ES-I3 (cell line): ENCODE measurements around the gene NECTIN4.

Source experiments
- H3K36me3 ChIP-seq: 2 replicates; pipeline ENCODE4 v1.6.1; 2013; ENCODE audit warnings: mild to moderate bottlenecking, low read length, control low read depth, moderate library complexity; ENCODE audit not compliant: insufficient read depth
- H3K4me1 ChIP-seq: 2 replicates; pipeline ENCODE4 v1.6.1; 2013; ENCODE audit warnings: mild to moderate bottlenecking, control low read depth, low read length; ENCODE audit not compliant: insufficient read depth
- H3K9ac ChIP-seq: 2 replicates; pipeline ENCODE4 v1.6.1; 2013; ENCODE audit warnings: low read depth, mild to moderate bottlenecking, low read length, moderate library complexity
- H3K9me3 ChIP-seq: 2 replicates; pipeline ENCODE4 v1.6.1; 2013; ENCODE audit warnings: mild to moderate bottlenecking, low read length, moderate library complexity; ENCODE audit not compliant: control insufficient read depth, insufficient read depth

NECTIN4 gene

GRCh38 chr1:161096015-161096414, 6.7 kb upstream of the NECTIN4 start:
- Histone ChIP-seq H3K4me1 (no peaks in the 10 kb centered on the region), H3K9me3 (no peaks in the 10 kb centered on the region), H3K36me3 (no peaks in the 10 kb centered on the region), H3K9ac (no peak overlapping the region)

- Histone ChIP-seq H3K36me3 (no peaks in the 10 kb centered on the region), H3K9ac (no peak overlapping the region), H3K9me3 (no peaks in the 10 kb centered on the region), H3K4me1 (no peaks in the 10 kb centered on the region)
These were observed 5.9 kb upstream of the NECTIN4 start for GRCh38 chr1:161095230-161095629.

DNA sequence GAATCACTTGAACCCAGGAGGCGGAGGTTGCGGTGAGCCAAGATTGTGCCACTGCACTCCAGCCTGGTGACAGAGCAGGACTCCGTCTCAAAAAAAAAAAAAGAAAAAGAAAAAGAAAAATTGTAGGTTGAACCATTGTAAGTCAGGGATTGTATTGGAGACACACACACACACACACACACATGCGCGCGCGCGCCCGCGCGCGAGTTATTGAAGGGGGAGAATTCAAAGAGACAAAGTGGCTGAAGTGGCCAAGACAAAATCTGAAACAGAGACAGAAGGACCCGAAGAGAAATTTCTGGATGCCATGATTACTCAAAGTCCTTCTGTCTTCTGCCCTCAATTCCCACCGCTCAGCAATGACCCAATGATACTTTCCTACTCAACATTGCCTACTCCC, 5.1 kb upstream of the NECTIN4 start:
- Histone ChIP-seq H3K4me1 (no peaks in the 10 kb centered on the region), H3K9me3 (no peaks in the 10 kb centered on the region), H3K36me3 (no peaks in the 10 kb centered on the region), H3K9ac (no peak overlapping the region)

- H3K9me3 ChIP-seq: no peaks in the 10 kb centered on the region
- H3K4me1 ChIP-seq: no peaks in the 10 kb centered on the region; the same call in 1 of the 2 replicates
- no peaks in the 10 kb centered on the region for H3K36me3 ChIP-seq
- H3K9ac ChIP-seq: no peak overlapping the region
These were observed 3.3 kb upstream of the NECTIN4 start for GRCh38 chr1:161092621-161093028.

DNA sequence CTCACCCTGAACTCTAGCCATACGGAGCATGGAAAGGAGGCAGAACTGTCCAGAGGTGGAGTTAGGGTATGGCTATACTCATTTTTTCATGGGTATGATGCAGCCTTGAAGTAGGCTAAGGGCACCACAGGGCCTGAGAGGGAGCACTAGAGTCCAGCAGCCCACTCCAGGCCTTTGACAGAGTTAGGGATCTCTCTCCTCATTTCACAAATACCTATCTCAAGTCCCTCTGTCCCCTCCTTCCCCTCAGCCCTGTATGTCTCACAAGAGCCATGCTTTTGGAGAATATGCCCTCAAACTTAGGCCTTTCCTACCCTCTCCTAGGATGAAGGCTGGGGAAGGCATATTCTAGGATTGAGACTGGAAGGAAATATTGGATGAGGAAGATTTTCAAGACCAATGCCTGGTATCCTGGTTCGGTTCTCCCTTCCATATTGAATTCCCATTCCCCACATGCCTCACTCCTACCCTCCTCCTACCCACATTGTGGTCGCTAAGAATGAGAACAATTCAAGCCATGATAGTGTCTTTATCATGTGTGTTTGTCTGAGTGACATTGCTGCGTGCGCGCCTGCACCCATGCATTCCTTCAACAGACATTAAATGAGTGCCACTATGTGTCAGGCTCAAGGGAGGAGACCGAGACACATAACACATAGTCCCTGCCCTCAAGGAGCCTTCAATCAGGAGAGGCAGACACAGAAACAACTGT, 2.6 kb upstream of the NECTIN4 start:
- no peaks in the 10 kb centered on the region; the same call in 1 of the 2 replicates for H3K4me1 ChIP-seq
- no peak overlapping the region for H3K9ac ChIP-seq
- no peaks in the 10 kb centered on the region for H3K9me3 ChIP-seq
- no peaks in the 10 kb centered on the region for H3K36me3 ChIP-seq

DNA sequence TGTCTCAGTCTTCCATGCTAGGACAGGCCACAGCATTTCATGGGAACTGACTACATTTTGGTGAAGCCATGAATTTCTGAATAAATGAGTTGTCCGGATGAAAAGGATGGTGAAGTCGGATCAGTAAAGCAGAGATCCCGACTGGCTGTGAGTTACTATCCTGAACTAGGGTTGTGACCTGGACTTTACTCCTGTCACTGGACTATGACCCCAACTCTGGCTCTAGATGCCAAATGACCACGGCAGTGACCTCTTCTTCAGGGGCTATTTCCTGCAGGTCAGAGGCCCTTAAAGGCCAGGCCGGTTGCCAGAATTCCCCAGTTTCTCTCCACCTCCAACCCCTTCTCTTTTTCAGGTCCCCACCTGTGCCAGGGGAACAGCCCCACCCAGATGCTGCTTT, 1.7 kb upstream of the NECTIN4 start:
- no peaks in the 10 kb centered on the region for H3K9me3 ChIP-seq
- H3K36me3 ChIP-seq: no peaks in the 10 kb centered on the region
- peaks cover 1% of the 10 kb centered on the region; the same call in 1 of the 2 replicates for H3K4me1 ChIP-seq
- no peak overlapping the region for H3K9ac ChIP-seq

- peaks cover 5% of the 10 kb centered on the region; the same call in 1 of the 2 replicates for H3K4me1 ChIP-seq
These were observed 1.3 kb upstream of the NECTIN4 start for GRCh38 chr1:161090617-161091016.

GRCh38 chr1:161089938-161090337, 580 bp upstream of the NECTIN4 start:
- Histone ChIP-seq H3K9me3 (no peaks in the 10 kb centered on the region), H3K36me3 (no peaks in the 10 kb centered on the region), H3K9ac (no peak overlapping the region), H3K4me1 (peaks cover 9% of the 10 kb centered on the region; the same call in 1 of the 2 replicates)

More at GRCh38 chr1:161090617-161091016, 1.3 kb upstream of the NECTIN4 start:
- Histone ChIP-seq H3K9ac (no peak overlapping the region), H3K9me3 (no peaks in the 10 kb centered on the region), H3K36me3 (no peaks in the 10 kb centered on the region)

DNA sequence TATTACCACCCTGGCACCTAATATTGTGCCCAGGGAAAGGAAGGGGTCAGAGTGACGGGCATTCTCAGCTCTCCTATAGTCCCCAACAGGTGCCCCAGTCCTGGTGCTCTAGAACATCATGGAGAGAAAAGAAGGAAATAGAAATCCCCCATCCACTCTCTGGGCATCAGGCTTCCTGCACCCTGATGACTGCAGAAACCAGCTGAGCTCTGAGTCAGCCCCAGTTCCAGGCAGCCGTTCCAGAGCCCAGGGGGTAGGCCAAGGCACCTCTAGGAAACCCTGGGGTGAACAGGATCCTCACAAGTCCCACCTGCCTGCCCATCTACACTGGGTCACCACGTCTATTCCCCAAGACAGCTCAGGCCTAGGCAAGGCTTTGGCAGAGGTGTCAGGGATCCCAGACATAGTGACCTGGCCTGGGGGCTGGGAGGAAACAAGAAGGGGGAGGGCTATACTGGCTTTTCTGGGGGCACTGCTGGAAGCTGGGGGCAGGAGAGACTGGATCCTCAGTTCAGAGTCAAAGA, 709 bp downstream of the NECTIN4 start:
- no peak overlapping the region for H3K9ac ChIP-seq
- H3K36me3 ChIP-seq: no peaks in the 10 kb centered on the region
- no peaks in the 10 kb centered on the region for H3K9me3 ChIP-seq
- peaks cover 16% of the 10 kb centered on the region; the same call in 1 of the 2 replicates for H3K4me1 ChIP-seq

GRCh38 chr1:161086457-161086856, 2.9 kb downstream of the NECTIN4 start:
- Histone ChIP-seq H3K36me3 (no peaks in the 10 kb centered on the region), H3K9ac (no peak overlapping the region), H3K9me3 (no peaks in the 10 kb centered on the region), H3K4me1 (peaks cover 21% of the 10 kb centered on the region; the same call in 1 of the 2 replicates)

- Histone ChIP-seq H3K9ac (no peak overlapping the region), H3K4me1 (peaks cover 21% of the 10 kb centered on the region; the same call in 1 of the 2 replicates), H3K9me3 (no peaks in the 10 kb centered on the region), H3K36me3 (no peaks in the 10 kb centered on the region)
These were observed 4.2 kb downstream of the NECTIN4 start for GRCh38 chr1:161085165-161085564.

GRCh38 chr1:161084597-161084988, 4.8 kb downstream of the NECTIN4 start:
- Histone ChIP-seq H3K36me3 (no peaks in the 10 kb centered on the region), H3K9me3 (no peaks in the 10 kb centered on the region), H3K4me1 (peaks cover 21% of the 10 kb centered on the region; the same call in 1 of the 2 replicates), H3K9ac (no peak overlapping the region)

DNA sequence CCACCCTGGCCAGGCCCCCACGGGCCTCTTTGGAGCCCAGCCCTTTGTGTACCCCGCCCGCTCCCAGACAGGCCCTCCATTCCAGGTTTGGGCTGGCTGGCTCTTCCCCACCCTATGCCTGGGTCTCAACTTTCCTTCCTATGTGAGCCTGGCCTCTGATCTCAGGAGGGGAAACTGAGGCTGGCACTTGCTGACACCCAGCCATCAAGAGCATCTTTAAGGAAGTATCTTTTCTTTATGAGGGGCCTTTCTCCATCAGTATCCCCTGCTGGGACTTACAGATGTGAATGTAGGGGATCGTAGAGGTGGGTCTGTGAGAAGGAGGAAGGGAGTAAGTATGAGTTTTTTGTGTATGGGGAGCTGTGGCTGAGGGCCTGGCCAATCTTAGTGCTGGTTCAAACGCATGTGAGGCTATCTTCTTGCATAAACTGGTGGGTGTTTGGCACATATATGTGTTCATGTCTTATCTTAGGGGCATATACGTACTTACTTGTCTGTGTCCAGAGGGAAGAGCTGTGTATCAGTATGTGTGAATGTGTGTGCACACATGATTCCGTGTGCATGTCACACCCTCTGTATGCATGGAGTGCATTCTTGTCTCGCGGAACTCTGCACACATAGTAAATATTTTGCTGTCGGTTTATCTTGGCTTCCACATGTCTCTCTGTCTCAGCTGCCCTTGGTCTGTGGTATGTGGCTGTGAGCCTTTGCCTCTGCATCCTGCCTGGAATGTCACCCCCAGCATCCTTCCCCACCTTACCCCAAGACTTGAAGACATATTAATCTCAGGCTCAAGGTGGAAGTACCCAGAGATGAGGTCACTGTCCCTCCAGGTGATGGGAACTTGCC, 5.4 kb downstream of the NECTIN4 start:
- H3K4me1 ChIP-seq: peaks cover 21% of the 10 kb centered on the region; the same call in 1 of the 2 replicates
- H3K36me3 ChIP-seq: no peaks in the 10 kb centered on the region
- no peak overlapping the region for H3K9ac ChIP-seq
- no peaks in the 10 kb centered on the region for H3K9me3 ChIP-seq

- peaks cover 21% of the 10 kb centered on the region; the same call in 1 of the 2 replicates for H3K4me1 ChIP-seq
- H3K9ac ChIP-seq: no peak overlapping the region
- no peaks in the 10 kb centered on the region for H3K9me3 ChIP-seq
- no peaks in the 10 kb centered on the region for H3K36me3 ChIP-seq
These were observed 6.2 kb downstream of the NECTIN4 start for GRCh38 chr1:161082996-161083747.
